Measurements from ENCODE around the gene DUOX2.

DNA sequence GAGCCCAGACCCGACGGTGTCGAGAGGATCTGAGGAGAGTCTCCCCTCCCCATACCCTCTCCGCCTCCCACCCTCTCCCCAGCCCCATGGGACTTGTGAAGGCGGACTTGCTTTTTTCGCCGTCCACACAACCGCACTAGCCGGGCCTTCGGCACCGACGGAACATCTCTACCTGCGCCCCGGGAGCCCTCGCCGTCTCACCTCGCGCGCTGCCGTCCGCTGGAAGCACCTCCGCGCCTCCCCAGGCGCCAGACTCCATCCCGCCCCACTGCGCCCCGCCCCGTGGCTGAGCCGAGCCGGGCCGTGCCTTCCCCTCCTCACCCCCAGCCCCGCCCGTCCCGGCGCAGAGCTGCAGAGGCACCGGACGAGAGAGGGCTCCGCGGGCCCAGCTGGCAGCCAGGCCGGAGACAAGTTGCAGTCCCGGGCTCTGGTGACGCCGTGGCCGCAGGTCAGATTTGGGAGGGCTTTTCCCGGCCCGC is 15.7 kb upstream of the DUOX2 start, which contains the start of the genes DUOX1 and DUOXA1:
- TF ChIP-seq, protein P1, sequence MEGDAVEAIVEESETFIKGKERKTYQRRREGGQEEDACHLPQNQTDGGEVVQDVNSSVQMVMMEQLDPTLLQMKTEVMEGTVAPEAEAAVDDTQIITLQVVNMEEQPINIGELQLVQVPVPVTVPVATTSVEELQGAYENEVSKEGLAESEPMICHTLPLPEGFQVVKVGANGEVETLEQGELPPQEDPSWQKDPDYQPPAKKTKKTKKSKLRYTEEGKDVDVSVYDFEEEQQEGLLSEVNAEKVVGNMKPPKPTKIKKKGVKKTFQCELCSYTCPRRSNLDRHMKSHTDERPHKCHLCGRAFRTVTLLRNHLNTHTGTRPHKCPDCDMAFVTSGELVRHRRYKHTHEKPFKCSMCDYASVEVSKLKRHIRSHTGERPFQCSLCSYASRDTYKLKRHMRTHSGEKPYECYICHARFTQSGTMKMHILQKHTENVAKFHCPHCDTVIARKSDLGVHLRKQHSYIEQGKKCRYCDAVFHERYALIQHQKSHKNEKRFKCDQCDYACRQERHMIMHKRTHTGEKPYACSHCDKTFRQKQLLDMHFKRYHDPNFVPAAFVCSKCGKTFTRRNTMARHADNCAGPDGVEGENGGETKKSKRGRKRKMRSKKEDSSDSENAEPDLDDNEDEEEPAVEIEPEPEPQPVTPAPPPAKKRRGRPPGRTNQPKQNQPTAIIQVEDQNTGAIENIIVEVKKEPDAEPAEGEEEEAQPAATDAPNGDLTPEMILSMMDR (IDR thresholded peaks at IDR 0.05; ENCODE audit: low read length): no peak
- TF ChIP-seq EZH2 (IDR thresholded peaks at IDR 0.05; ENCODE audit: borderline replicate concordance, low read length): no peak

Measured in OCI-LY1 (cell line).